Adrenal gland (tissue), 5 donors: ENCODE results near the gene ITFG2.

Source experiments
- POLR2A ChIP-seq, 2 donors: fragments of 450-650 bp; IDR thresholded peaks; one replicate each; pipeline ENCODE4 v1.6.1; 2017; ENCODE audit warnings: antibody characterized with exemption in 2 of 2, mild to moderate bottlenecking in 2 of 2, moderate library complexity in 1 of 2
- TF ChIP-seq, protein P1 (sequence below), 6 experiments: fragments of 450-650 bp in 4 of 6; fragments of 200-600 bp in 2 of 6; sonication (generic) in 1 of 6; IDR thresholded peaks; 1 replicate in 5 of 6; 2 replicates in 1 of 6; pipeline versions ENCODE4 v1.5.1 to v1.8.0; 2016 to 2021; ENCODE audit warnings: antibody characterized with exemption in 6 of 6, mild to moderate bottlenecking in 2 of 6, moderate library complexity in 1 of 6
- donor health status: DM: no; HTN: no; CAD: no.

DNA sequence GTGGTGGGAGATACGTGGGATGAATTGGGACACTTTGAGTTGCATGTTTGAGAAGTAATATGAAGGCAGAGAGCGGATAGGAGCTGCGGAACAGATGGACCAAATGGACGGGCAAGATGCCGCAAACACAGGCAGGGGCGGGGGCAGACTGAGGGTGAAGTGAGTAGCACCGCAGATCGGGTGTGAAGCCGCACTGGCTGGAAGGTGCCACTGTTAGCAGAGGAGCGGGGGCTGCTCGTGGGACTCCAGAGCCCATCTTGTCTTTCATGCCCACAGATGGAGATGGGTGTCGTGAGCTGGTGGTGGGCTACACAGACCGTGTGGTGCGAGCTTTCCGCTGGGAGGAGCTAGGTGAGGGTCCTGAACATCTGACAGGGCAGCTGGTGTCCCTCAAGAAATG is 7.3 kb downstream of the ITFG2 start:
- TF ChIP-seq, protein P1, sequence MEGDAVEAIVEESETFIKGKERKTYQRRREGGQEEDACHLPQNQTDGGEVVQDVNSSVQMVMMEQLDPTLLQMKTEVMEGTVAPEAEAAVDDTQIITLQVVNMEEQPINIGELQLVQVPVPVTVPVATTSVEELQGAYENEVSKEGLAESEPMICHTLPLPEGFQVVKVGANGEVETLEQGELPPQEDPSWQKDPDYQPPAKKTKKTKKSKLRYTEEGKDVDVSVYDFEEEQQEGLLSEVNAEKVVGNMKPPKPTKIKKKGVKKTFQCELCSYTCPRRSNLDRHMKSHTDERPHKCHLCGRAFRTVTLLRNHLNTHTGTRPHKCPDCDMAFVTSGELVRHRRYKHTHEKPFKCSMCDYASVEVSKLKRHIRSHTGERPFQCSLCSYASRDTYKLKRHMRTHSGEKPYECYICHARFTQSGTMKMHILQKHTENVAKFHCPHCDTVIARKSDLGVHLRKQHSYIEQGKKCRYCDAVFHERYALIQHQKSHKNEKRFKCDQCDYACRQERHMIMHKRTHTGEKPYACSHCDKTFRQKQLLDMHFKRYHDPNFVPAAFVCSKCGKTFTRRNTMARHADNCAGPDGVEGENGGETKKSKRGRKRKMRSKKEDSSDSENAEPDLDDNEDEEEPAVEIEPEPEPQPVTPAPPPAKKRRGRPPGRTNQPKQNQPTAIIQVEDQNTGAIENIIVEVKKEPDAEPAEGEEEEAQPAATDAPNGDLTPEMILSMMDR (IDR thresholded peaks at IDR 0.05): no peak
- TF ChIP-seq POLR2A (IDR thresholded peaks at IDR 0.05): no peak
